Activated naive CD4-positive, alpha-beta T cell treated with anti-CD3 and anti-CD28 coated beads, Interleukin-2, amount 10 ng/mL, durations not matched to agents 7 days and 5 days (primary cell): ENCODE data around the gene AOPEP.

Source experiments
- CTCF ChIA-PET: fragments of 350-600 bp; sonication (Branson Sonifier 250); formaldehyde crosslinking; loops from one replicate; lab custom pipeline; 2021; ENCODE audit warnings: antibody characterized with exemption; lab: Charles Lee
- DNase-seq: peaks from one replicate; pipeline ENCODE4 v3.0.0-alpha.2; 2020
- H3K27ac Mint-ChIP-seq: one replicate; pipeline ENCODE4 v1.8.0; 2021; ENCODE audit warnings: mild to moderate bottlenecking, moderate library complexity, mixed read lengths
- H3K27me3 Mint-ChIP-seq: one replicate; pipeline ENCODE4 v1.8.0; 2021; ENCODE audit warnings: mild to moderate bottlenecking, mixed read lengths
- H3K36me3 Mint-ChIP-seq: one replicate; pipeline ENCODE4 v1.8.0; 2021; ENCODE audit warnings: mixed read lengths
- H3K4me1 Mint-ChIP-seq: one replicate; pipeline ENCODE4 v1.8.0; 2021; ENCODE audit warnings: mixed read lengths
- H3K4me3 Mint-ChIP-seq: one replicate; pipeline ENCODE4 v1.8.0; 2021; ENCODE audit warnings: mild to moderate bottlenecking, moderate library complexity, mixed read lengths
- H3K9me3 Mint-ChIP-seq: one replicate; pipeline ENCODE4 v1.8.0; 2021; ENCODE audit warnings: mixed read lengths

Gene AOPEP

DNA sequence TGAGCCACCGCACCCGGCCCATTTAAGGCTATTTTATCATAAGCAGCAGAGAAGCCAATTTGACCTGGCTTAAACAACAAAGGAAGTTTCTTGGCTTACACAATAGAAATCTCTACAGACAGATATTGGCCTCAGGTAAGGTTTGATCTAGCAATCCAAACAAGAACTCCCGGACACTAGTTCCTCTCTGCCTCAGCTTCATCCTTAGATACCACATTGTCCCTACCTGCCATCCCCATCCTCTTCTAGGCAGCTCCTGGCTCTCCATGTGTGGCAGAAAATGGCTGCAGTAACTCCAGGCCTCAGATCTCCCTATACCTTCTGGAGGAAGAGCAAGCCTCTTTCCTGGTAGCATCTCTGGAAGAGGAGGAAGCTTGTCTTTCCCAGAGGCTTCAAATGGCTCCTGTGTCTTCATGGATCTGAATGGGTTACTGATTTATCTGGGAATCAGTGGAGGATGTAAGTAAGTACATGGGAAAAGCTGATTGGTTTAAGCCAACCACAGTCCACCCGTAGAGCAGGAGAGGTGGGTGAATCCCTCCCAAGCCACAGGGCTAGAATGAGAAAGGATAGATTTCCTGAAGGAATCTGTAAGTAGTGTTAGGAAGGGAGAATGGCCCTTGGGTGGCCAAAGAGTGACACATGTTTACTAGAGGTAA lies 26.7 kb upstream of the AOPEP start:
- no peaks in the 10 kb centered on the region for H3K9me3 Mint-ChIP-seq
- CTCF ChIA-PET: interaction anchor here (1.4 kb wide), 1 partner anchor 18 kb away, joined by 3 read pairs; no protein-coding TSS in a partner anchor
- no peak overlapping the region for H3K27ac Mint-ChIP-seq
- H3K4me3 Mint-ChIP-seq: no peak overlapping the region
- no peak for DNase-seq
- H3K4me1 Mint-ChIP-seq: no peaks in the 10 kb centered on the region
- no peaks in the 10 kb centered on the region for H3K36me3 Mint-ChIP-seq
- peaks cover 22% of the 10 kb centered on the region for H3K27me3 Mint-ChIP-seq

DNA sequence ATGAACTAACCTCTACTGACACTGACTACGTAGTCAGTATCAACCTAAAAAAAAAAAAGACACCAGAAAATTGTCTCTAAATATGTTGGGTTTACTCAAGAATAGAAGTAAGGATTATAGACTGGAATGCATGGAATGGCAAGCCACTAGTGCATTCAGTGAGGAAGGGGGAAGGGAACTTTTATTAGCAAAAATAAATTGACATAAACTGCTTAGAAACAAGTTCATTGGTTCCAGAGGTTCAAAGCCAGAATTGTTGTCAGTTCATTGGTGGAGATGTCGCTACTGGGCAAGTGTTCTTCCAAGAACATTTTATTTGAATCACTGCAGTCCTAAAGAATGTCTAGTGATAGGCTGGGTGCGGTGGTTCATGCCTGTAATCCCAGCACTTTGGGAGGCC lies 26.1 kb upstream of the AOPEP start:
- no peak for DNase-seq
- H3K4me1 Mint-ChIP-seq: no peaks in the 10 kb centered on the region
- CTCF ChIA-PET: interaction anchor here (1.4 kb wide), 1 partner anchor 19 kb away, joined by 3 read pairs; no protein-coding TSS in a partner anchor

DNA sequence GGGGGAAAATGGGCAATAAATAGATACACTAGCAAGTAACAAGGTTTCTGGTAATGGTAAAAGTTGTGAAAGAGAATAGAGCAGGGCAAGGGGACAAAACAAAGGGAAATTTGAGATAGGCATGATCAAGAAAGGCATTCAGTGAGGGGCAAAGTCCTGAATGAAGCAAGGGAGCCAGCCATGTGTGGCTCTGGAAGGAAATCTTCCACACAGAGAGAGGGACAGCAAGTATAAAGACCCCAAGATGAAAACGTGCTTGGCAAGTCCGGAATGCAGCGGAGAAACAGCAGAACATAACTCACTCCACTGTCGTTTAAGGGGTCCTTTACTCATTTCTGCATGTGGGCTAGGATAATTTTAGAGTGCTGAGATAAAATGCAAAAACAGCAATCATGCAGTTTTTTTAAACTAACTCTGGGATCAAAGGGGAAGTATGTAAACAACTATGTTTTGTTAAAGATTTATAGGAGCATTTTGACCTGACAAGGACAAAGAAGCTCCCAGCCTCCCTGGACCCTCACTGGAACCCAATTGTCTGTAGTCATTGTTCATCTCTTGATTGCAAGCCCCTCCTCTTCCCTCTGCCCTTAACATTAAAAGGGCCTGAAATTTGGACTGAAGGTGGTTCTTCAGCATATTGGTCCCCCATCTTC lies 22.9 kb upstream of the AOPEP start:
- Mint-ChIP-seq H3K27me3 (peaks cover 17% of the 10 kb centered on the region), H3K36me3 (no peaks in the 10 kb centered on the region), H3K4me1 (no peaks in the 10 kb centered on the region), H3K27ac (no peak overlapping the region), H3K4me3 (no peak overlapping the region), H3K9me3 (no peaks in the 10 kb centered on the region)
- DNase-seq: no peak
- CTCF ChIA-PET: no interaction called here

More for the DNA sequence above, 26.1 kb upstream of the AOPEP start:
- H3K27me3 Mint-ChIP-seq: peaks cover 22% of the 10 kb centered on the region
- no peak overlapping the region for H3K27ac Mint-ChIP-seq
- no peaks in the 10 kb centered on the region for H3K9me3 Mint-ChIP-seq
- no peak overlapping the region for H3K4me3 Mint-ChIP-seq
- no peaks in the 10 kb centered on the region for H3K36me3 Mint-ChIP-seq

DNA sequence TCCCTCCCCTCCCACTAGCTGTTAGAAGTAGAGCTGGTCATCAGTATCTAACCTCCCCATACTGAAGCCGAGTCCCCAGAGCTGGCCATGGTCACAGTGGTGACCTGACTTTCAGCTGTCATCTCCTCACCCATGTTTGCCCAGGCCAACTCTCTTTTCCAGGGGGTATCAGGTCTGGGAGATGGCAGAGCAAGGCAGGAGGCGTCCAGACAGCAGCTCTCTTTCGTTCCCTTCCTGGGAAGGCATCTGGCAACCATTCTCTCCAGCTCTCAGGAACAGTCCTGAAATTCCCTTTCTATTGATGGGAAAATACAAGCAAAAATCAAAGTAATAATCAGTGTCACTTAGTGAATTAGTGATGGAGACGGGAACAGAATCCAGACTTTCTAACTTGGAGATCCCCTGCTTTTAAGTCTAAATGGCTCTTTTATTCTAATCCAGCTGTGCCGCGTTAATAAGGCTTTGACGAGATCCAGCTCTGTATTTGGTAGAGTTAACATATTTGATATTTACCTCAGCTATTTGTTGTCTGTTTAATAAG lies 21.3 kb upstream of the AOPEP start:
- no peak overlapping the region for H3K27ac Mint-ChIP-seq
- CTCF ChIA-PET: interaction anchor here (0.6 to 1.6 kb wide), 3 partner anchors 8 to 425 kb away, joined by 3 to 6 read pairs (median 3); no protein-coding TSS in a partner anchor
- no peaks in the 10 kb centered on the region for H3K36me3 Mint-ChIP-seq
- peaks cover 14% of the 10 kb centered on the region for H3K27me3 Mint-ChIP-seq
- H3K4me1 Mint-ChIP-seq: no peaks in the 10 kb centered on the region
- H3K9me3 Mint-ChIP-seq: no peaks in the 10 kb centered on the region
- DNase-seq: no peak
- H3K4me3 Mint-ChIP-seq: no peak overlapping the region

DNA sequence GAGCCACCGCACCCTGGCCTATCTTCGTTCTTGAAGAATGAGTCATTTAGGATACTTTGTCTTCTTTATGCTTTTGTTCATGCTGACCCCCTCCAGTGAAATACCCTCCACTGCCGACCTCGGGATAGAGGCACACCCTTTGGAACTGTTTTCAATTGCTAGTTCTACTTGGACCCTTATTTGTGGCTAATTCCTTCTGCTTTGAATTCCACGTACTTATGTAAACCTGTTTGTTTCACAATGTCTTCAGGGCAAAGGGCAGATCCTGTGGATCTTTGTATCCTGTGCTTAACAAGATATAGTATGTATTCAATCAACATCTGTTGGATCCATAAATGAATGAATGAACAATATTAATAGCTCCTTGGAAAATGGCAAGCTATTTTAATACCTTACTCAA lies 19.6 kb upstream of the AOPEP start:
- Mint-ChIP-seq H3K36me3 (no peaks in the 10 kb centered on the region), H3K27ac (no peak overlapping the region), H3K27me3 (peaks cover 20% of the 10 kb centered on the region), H3K4me1 (no peaks in the 10 kb centered on the region), H3K9me3 (no peaks in the 10 kb centered on the region), H3K4me3 (no peak overlapping the region)
- CTCF ChIA-PET: interaction anchor here (1.0 kb wide), 1 partner anchor 420 kb away, joined by 3 read pairs; no protein-coding TSS in a partner anchor
- no peak for DNase-seq

DNA sequence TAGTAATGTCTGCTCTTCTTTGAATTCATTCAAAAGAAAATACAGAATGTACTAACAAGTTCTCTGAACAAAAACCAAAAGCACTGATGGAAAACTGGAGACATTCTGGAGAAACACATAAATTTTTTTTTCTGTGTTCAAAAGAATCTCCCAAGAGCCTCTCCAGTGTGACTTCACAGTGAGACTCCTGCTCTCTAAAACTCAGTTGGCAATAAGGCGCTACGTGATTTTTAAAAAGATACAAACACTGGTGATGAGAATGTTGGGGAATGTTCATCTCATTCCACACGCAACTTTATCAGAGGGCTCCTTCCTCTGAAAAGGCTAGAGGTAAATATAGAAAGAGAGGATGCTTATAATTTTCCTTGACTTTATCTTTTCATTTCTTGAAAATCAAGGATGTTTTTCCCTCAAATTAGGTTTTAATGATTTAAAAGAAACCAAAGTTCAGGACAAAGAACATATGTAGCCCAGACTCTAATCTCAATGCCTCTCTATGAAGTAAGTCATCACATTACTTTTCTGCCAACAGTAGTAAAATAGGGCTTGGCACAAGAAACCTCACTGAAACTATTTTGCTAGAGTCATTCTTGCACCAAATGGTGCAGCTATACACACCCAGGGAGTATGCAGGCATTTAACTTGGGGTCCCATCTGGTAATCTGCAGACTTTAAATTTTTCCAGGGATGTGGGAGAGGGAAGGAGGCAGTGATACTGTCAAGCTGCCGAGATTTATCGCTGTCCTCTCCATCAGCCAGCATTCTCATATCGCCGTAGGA lies 12.9 kb upstream of the AOPEP start:
- H3K4me1 Mint-ChIP-seq: no peaks in the 10 kb centered on the region
- no peaks in the 10 kb centered on the region for H3K36me3 Mint-ChIP-seq
- H3K27me3 Mint-ChIP-seq: peaks cover 19% of the 10 kb centered on the region
- CTCF ChIA-PET: no interaction called here
- peaks cover 4% of the 10 kb centered on the region for H3K9me3 Mint-ChIP-seq
- no peak overlapping the region for H3K4me3 Mint-ChIP-seq
- H3K27ac Mint-ChIP-seq: no peak overlapping the region
- no peak for DNase-seq

DNA sequence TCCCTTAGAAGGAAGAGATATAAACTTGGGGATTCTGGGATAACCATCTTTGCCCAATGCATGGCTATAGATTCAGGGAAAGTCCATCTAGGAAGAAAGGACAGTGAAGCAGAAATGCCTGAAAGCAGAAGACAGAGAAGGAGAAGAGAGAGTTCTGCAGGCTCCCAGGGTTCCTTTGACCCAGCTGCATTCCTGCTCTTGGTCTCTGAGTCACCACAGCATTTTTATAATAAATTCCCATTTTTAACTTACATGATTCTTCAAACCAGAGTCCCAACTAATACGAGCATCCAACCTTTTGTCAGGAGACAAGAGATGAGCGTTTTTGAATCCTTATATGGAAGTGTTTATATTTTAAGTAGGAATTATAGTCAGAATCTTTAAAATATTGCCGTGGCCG lies 12.0 kb upstream of the AOPEP start:
- H3K4me1 Mint-ChIP-seq: no peaks in the 10 kb centered on the region
- CTCF ChIA-PET: no interaction called here
- H3K27ac Mint-ChIP-seq: no peak overlapping the region
- no peaks in the 10 kb centered on the region for H3K36me3 Mint-ChIP-seq
- peaks cover 19% of the 10 kb centered on the region for H3K27me3 Mint-ChIP-seq
- no peak for DNase-seq
- H3K4me3 Mint-ChIP-seq: no peak overlapping the region
- peaks cover 4% of the 10 kb centered on the region for H3K9me3 Mint-ChIP-seq

DNA sequence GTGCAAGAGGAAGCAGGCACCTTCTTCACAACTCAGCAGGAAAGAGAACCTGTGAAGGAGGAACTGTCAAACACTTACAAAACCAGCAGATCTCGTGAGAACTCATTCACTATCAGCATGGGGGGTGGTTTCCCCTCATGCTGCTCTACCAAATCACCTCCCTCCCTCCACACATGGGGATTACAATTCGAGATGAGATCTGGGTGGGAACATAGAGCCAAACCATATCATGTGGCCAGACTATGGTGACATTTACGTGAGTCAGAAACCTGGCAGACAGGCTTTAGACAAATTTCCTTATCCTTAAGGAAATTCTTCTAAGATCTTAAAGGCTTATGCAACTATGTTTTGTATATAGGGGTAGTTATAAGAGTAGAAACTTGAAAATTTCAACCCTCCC lies 8.7 kb upstream of the AOPEP start:
- CTCF ChIA-PET: no interaction called here
- H3K4me3 Mint-ChIP-seq: no peak overlapping the region
- H3K9me3 Mint-ChIP-seq: peaks cover 4% of the 10 kb centered on the region
- H3K27ac Mint-ChIP-seq: no peak overlapping the region
- H3K27me3 Mint-ChIP-seq: peaks cover 6% of the 10 kb centered on the region
- DNase-seq: no peak
- no peaks in the 10 kb centered on the region for H3K36me3 Mint-ChIP-seq
- no peaks in the 10 kb centered on the region for H3K4me1 Mint-ChIP-seq

DNA sequence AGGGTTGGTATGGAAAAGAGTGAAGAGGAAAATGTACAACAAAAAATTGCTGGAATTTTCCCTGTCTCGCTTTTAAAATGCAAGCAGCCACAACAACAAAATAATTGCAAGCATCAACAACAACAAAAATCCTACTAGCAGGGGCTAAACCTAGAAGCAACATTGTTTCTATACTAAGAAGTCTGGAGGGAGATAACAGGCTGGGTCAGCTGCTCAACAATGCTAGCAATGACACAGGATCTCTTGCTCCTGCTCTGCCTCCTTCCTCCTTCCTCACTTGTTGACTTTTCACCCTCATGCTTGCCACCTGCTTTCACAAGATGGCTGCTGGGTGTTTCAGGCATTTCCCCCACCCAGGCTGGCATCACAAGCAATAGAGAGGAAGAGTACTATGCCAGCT lies 7.6 kb upstream of the AOPEP start:
- Mint-ChIP-seq H3K4me3 (no peak overlapping the region), H3K9me3 (peaks cover 4% of the 10 kb centered on the region), H3K27me3 (peaks cover 9% of the 10 kb centered on the region), H3K27ac (no peak overlapping the region), H3K4me1 (no peaks in the 10 kb centered on the region), H3K36me3 (no peaks in the 10 kb centered on the region)
- CTCF ChIA-PET: no interaction called here
- no peak for DNase-seq

DNA sequence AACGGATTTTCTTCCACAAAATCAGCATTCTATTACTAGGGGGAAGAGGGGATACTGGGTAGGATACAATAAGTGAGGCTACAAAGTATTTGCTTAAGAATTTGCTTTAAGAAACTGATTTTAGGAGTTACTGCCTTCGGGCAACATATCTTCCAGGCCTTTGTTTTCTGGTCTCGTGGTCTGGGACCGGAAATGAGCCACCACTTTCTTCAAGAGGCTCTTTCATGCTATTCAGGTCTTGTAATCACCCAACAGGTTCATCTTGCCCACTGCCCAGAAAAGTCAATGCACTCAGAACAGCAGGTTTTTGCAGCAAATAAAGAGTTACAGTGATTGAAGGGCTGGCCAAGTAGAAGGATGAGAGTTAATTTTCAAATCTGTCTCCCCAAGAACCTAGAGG lies 6.6 kb upstream of the AOPEP start:
- Mint-ChIP-seq H3K27ac (no peak overlapping the region), H3K4me3 (no peak overlapping the region), H3K27me3 (peaks cover 9% of the 10 kb centered on the region), H3K36me3 (no peaks in the 10 kb centered on the region), H3K9me3 (peaks cover 4% of the 10 kb centered on the region), H3K4me1 (no peaks in the 10 kb centered on the region)
- DNase-seq: no peak
- CTCF ChIA-PET: no interaction called here

DNA sequence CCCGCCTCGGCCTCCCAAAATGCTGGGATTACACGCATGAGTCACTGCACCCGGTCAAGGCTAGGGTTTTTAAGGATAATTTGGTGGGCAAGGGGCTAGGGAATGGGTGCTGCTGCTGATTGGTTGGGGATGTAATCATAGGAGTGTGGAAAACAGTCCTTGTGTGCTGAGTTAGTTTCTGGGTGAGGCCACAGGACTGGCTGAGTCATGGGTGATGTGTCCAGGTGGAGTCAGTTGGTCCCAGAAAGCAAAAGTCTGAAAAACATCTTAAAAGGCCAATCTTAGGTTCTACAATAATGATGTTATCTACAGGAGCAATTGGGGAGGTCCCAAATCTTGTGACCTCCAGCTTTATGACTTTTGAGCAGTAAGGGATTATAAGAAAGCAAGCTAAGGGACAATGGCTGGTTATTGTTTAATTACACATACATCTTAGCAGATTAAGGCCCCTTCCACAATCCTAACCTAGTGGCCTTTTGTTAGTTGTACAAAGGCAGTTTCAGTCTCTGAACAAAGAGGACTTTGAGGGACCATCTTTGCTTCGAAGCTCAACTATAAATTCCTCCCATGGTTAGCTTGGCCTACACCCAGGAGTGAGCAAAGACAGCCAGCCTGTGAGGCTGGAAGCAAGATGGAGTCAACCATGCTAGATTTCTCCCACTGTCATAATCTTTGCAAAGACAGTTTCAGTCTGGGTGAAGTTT lies 5.5 kb upstream of the AOPEP start:
- H3K27me3 Mint-ChIP-seq: peaks cover 3% of the 10 kb centered on the region
- CTCF ChIA-PET: no interaction called here
- H3K4me1 Mint-ChIP-seq: peaks cover 2% of the 10 kb centered on the region

DNA sequence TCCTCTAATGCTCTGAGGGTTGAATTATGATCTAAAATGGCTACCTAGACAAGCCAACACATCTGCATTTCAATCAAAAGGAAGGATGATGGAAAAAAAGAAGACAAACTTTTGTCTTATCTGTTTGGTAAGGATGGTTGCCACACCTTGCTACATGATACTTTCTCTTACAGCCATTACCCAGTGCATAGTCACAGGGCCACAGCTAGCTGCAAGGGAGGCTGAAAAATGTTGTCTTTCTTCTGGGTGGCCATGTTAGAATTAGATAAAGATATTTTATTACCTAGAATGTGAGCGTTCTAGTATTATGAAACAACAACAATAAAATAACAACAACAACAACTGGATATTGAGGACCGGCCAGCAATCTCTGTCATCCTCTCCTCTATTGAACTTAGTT lies 4.7 kb upstream of the AOPEP start:
- H3K36me3 Mint-ChIP-seq: no peaks in the 10 kb centered on the region
- H3K4me3 Mint-ChIP-seq: no peak overlapping the region
- H3K9me3 Mint-ChIP-seq: peaks cover 4% of the 10 kb centered on the region
- CTCF ChIA-PET: no interaction called here
- no peak overlapping the region for H3K27ac Mint-ChIP-seq
- peaks cover 6% of the 10 kb centered on the region for H3K4me1 Mint-ChIP-seq
- peaks cover 3% of the 10 kb centered on the region for H3K27me3 Mint-ChIP-seq
- DNase-seq: no peak

More for the DNA sequence above, 5.5 kb upstream of the AOPEP start:
- Mint-ChIP-seq H3K9me3 (peaks cover 4% of the 10 kb centered on the region), H3K4me3 (no peak overlapping the region), H3K36me3 (no peaks in the 10 kb centered on the region), H3K27ac (no peak overlapping the region)
- no peak for DNase-seq

DNA sequence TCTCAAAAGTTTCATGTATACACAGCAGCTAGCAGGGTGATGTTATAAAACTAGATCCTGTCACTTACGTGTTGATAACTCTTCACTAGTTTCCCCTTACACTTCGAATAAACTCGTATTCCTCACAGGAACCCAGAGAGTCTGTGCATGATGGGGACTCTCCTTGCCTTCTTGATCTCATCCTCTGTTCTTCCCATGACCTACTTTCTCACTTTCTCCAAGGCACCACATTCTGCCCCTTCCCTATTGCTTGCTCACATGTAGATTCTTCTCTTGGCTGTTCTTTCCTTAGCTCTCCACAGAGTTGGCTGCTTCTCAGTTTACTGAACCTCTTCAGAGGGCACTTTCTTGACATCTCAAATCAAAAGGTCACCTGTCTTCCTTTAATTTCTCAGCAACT lies 1.2 kb upstream of the AOPEP start:
- Mint-ChIP-seq H3K27ac (no peak overlapping the region), H3K4me1 (peaks cover 16% of the 10 kb centered on the region), H3K27me3 (peaks cover 7% of the 10 kb centered on the region), H3K9me3 (no peaks in the 10 kb centered on the region), H3K4me3 (peak overlapping the region; percentile 15), H3K36me3 (no peaks in the 10 kb centered on the region)
- DNase-seq: no peak
- CTCF ChIA-PET: no interaction called here

DNA sequence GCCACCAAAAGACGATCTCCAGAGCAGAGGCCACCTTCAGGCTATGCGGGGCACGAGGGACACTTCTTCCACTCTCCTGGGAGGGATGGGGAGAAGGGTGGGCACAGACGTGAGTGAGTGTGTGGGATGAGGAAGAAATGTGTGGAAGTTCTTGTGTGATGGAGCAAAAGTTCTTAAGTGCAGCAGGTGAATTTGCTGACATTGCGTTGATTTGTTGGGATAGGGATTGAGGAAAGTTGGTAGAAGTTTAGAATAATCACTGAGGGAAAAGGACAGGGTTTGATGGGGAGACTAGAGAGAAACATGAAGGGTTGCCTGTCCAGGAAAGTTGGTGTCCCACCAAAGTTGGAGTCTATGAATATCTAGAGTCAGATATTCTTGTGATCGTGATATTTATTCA lies 2.2 kb downstream of the AOPEP start:
- DNase-seq: no peak
- no peaks in the 10 kb centered on the region for H3K9me3 Mint-ChIP-seq

More for the DNA sequence above, 2.2 kb downstream of the AOPEP start:
- peaks cover 16% of the 10 kb centered on the region for H3K4me1 Mint-ChIP-seq
- no peak overlapping the region for H3K4me3 Mint-ChIP-seq
- H3K27ac Mint-ChIP-seq: no peak overlapping the region
- CTCF ChIA-PET: no interaction called here
- H3K27me3 Mint-ChIP-seq: peaks cover 4% of the 10 kb centered on the region
- H3K36me3 Mint-ChIP-seq: no peaks in the 10 kb centered on the region
